Measurements from ENCODE around the gene GPR171.
A peak's percentile ranks its signal among the peaks of the same experiment; 100 is the strongest.
"Not testable (repeated sequence)": the region's sequence is repeated elsewhere in the genome, so short reads cannot be mapped to it uniquely, and the experiment has no call there.

GPR171 gene

DNA sequence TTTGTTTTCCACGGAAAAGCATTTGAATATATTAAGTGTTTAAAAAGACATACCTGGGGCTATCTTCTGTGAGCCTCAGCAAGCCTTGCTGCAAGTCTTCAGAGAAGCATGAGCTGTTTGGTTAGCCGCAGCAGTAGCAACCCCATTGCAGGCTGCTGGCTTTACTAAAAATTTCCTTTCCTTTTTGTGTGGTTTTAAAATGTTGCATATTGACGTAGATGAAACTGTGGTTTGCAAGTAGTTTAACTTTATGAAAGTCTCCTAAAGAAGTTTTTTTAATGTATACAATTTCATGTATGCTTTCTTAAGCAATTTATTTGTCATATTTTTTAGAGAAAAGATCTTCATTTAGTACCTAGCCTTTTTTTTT, at the start of gene GPR171:
TSS of gene GPR171 (minus strand) at position 166 of the 370 bp plus-strand sequence. CDS start 3,830 bp downstream, outside the sequence.
- peak; percentile 31 to 47 for DNase-seq (ENCODE audit: low read depth in 2 of 2, low spot score in 1 of 2)

- no peak for DNase-seq (ENCODE audit: low read depth in 2 of 2, low spot score in 1 of 2)
Observed at GRCh38 chr3:151248772-151249337, 45.8 kb upstream of the GPR171 start.

DNA sequence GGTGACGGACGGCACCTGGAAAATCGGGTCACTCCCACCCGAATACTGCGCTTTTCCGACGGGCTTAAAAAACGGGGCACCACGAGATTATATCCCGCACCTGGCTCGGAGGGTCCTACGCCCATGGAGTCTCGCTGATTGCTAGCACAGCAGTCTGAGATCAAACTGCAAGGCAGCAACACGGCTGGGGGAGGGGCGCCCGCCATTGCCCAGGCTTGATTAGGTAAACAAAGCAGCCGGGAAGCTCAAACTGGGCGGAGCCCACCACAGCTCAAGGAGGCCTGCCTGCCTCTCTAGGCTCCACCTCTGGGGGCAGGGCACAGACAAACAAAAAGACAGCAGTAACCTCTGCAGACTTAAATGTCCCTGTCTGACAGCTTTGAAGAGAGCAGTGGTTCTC, 39.0 kb upstream of the GPR171 start:
- not testable (repeated sequence) for DNase-seq (ENCODE audit: low read depth in 2 of 2, low spot score in 1 of 2)

GRCh38 chr3:151236736-151237135, 33.7 kb upstream of the GPR171 start:
- no peak for DNase-seq (ENCODE audit: low read depth in 2 of 2, low spot score in 1 of 2)

DNA sequence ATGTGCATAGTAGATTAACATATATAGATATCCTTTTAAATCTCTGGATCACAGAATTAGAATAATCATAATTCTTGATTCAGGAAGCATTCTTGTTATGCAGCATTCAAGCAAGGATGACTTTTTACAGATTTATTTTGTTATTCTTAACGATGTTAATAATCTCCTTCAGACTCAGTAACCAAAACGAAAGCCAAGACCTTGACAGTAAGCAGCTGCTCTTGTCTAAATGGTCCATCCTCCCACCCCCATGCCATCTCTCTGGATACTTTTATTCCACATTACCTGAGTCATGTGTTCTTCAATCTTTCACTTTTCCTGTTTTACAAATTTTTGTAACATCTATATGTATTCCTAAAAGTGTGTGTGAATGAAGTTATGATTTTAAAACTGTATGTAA, 33.3 kb upstream of the GPR171 start:
- no peak for DNase-seq (ENCODE audit: low read depth in 2 of 2, low spot score in 1 of 2)

- no peak for DNase-seq (ENCODE audit: low read depth in 2 of 2, low spot score in 1 of 2)
Observed at GRCh38 chr3:151234825-151235224, 31.8 kb upstream of the GPR171 start.

DNA sequence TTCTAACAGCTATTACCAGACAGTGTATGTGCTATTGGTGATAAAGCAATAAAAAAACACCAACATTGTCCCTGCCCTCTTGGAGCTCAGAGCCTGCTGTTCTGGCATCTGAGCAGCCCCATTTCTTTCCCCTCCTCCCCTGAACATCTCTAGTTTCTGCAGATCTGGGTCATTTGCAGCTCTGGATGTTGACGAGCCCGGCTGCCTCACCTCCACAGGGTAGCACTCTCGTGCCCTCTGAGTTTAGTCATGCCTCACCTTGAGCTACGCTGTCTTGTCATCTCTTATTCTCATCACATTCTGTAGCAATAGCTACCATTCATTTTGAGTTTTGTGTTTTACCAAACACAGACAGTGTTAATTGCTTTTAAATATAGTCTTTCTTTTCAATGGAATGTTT, 30.0 kb upstream of the GPR171 start:
- DNase-seq (ENCODE audit: low read depth in 2 of 2, low spot score in 1 of 2) = no peak

GRCh38 chr3:151232403-151232802, 29.4 kb upstream of the GPR171 start:
- DNase-seq (ENCODE audit: low read depth in 2 of 2, low spot score in 1 of 2) = not testable (repeated sequence)

- DNase-seq (ENCODE audit: low read depth in 2 of 2, low spot score in 1 of 2) = no peak
Observed at GRCh38 chr3:151230646-151231045, 27.6 kb upstream of the GPR171 start.

DNA sequence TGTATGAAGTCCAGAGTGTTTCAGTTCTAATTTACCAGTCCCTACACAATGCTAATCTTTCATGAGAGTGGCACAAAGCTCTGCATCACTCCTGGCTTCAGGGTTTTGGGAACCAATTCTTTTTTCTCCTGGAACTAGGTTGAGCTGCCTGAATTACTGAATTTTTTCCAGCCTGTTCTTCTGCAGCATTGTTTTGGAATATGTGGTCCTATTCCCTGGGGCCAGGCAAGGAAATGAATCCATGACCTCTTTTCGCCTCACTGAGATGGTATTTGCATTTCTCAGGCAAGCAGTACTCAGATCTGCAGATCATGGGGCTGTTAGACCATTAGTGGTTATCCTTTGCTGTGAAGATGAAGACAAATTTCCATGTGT, 25.6 kb upstream of the GPR171 start:
- no peak for DNase-seq (ENCODE audit: low read depth in 2 of 2, low spot score in 1 of 2)

DNA sequence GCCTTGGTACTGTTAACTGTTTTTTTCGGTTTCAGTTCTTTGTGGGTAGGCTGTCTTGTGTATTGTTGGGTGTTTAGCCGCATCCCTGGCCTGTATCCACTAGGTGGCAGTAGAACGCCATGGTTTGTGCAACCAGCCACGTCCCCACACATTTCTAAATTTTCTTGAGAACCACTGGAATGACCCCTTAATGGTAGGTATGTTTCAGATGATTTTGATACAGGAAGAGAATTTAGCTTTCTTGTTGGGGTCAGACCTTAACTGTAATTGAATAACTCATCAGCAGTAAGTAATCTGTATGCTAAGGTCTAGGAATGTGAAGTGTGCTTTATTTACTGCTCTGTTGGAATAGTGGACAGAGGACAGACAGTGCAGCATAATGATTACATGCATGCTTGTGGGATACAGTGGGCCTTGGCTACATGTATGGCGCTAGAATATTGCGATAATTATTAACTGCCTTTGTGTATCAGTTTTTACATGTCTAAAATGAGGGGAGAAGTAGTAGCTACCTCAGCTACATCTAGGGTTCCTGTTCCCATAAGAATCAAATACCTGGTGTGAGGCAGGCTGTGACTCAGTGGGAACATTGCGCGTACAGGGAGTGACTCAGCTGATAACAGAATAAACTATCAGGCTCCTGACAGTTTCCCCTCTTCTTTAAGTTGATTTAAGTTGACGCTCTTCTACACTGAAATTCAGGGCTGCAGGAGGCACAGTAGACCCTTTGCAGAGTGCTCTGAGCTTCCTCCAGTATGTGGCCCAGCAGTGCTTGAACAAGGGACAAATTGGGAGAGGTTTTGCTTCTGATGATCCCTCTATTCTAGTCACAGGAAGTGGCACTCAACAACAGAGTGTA, 25.0 kb upstream of the GPR171 start:
- peak; percentile 55 to 66 for DNase-seq (ENCODE audit: low read depth in 2 of 2, low spot score in 1 of 2)

GRCh38 chr3:151227266-151227806, 24.3 kb upstream of the GPR171 start:
- DNase-seq (ENCODE audit: low read depth in 2 of 2, low spot score in 1 of 2) = no peak

DNA sequence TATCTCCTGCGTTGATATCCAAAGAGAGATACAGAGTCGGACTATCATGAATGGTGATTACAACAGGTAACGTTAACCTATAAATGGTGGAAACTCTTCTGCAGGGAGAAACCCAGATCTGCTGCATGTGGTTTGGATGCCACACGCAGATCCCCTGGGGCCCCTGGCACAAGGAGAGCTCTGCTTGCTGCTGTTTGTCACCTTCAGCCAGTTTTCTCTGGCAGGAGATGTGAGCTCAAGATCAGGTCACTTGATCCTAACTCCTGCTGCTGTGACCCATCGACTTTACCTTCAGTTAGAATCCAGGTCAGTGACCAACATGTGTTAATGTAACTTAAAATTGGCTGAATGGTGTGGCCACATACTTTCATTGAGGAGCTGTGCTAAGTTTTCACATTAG, 23.8 kb upstream of the GPR171 start:
- DNase-seq (ENCODE audit: low read depth in 2 of 2, low spot score in 1 of 2) = no peak

DNA sequence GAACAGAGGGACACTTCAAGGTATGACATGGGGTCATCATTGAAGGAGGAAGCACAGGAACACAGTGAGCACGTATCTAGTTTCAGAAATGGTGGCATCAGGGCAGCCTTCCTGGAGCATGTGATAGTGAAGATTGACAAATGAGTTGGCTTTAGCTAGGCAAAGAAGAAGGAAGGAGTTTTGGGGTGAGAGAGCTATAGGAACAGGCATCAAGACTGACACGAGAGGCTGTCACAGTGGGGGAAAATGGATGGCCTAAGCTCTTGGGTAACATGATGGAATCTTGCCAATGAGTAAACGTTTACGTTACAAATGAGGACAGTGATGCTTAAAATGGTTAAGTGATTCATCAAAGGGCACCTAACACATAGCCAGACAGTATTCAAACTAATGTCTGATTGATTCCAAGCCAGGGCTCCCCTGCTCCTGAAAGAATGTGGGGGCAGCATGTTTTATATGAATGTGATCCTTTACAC, 23.1 kb upstream of the GPR171 start:
- DNase-seq (ENCODE audit: low read depth in 2 of 2, low spot score in 1 of 2) = no peak

DNA sequence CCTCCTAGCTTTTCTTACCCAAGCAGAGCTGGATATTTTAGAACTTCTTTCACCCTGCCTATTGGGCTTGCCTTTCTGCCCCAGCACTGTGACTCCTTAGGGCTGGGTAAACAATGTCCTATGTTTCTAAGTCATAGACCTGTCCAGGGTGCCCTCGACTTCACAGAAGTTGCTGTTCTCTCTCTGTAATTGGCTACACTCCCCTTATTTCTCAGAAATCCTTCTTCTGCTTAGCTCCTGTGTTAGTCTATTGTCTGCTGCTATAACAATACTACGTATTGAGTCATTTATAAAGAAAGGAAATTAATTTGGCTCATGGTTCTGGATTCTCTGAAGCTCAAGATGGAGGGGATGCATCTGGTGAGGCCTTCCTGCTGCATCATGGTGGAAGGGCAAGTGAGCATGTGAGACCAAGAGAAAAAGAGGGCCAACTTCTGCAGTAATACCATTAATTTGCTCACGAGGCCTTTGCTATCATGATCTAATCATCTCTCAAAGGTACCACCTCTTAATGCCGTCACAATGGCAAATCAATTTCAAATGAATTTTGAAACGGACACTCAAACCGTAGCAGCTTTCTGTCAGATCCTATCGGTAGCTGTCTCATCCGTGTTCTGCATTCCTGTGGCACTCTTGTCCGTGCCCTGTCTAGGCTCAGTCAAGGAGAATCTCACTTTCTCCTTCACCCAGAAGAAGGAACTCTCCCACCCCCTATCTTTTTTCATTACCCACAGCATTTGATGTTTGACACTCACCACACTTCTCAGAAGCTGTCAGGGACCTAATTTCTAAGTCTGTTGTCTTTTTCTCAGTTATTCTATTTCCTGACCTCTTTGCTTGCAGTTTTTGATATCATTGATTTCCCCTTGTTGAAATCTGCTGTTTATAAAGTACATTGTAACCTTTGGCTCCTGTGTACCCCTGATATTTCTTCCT, 22.3 kb upstream of the GPR171 start:
- DNase-seq (ENCODE audit: low read depth in 2 of 2, low spot score in 1 of 2) = no peak

- DNase-seq (ENCODE audit: low read depth in 2 of 2, low spot score in 1 of 2) = no peak
Observed at GRCh38 chr3:151224268-151224866, 21.4 kb upstream of the GPR171 start.

GRCh38 chr3:151219056-151219455, 16.0 kb upstream of the GPR171 start:
- DNase-seq (ENCODE audit: low read depth in 2 of 2, low spot score in 1 of 2) = no peak

DNA sequence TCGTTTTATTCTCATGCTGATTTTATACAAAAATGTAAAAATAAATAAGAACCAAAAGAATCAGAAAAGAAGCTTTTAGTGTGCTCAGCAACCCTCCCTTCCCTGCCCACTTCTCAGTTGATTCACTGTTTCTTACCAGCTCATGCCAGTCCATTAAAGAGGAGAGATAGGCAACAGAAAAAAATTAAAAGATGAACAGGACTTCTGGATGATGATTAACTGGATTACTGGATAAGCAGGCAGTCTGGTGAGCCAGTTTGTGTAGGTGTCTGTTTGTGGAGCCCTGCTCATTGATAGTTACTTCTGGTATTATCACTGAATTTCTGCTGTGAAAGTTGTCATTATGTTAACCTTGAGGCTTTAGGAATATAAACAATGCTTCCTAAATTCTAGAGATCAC, 15.1 kb upstream of the GPR171 start:
- DNase-seq (ENCODE audit: low read depth in 2 of 2, low spot score in 1 of 2) = no peak

DNA sequence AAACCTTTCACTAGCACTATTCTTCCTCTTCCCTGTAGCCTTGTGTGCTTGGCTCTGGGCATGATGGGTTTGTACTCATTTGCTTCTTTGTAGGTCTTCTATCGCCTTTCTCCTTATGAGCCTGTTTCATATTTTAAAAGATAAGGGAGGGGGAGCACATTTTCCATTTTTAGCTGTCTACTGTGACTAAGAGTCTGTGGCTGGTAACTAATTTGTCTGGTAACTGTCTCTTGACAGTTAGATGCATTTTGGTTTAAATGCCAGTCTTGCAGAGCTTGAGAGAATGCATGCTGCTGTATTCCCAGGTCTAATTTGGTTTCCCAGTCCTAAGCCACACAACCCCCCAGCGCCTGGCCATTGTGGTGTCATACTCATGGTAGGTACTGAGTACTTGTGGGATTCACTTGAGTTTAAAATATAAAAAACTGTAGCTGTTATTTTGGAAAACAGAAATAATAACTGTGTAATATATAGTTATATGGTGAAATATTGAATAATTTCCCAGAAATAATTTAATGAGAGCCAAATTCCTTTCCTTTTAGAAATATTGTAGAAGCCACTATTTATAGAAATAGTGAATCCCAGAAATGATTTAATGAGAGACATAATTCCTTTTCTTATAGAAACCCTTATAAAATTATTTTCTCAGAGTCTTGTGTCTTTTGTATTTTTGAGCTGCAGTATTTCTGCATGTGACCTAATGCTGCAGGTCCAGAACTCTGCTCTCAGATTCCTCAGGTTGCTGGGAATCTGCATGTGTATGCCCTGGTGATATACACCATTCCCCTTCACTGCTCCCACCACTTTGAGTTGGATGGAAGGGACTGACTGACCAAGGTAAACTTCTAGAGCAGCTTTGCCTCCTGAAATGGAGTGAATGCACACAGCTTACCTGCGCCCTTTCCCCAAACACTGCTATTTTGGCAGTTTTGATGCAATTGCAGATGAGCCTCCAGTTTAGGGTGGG, 13.9 kb upstream of the GPR171 start:
- DNase-seq (ENCODE audit: low read depth in 2 of 2, low spot score in 1 of 2) = no peak

- DNase-seq (ENCODE audit: low read depth in 2 of 2, low spot score in 1 of 2) = no peak
Observed at GRCh38 chr3:151214459-151214858, 11.4 kb upstream of the GPR171 start.
